Activated CD4-positive, alpha-beta T cell treated with anti-CD3 and anti-CD28 coated beads, Interleukin-2, amount 10 ng/mL, durations not matched to agents 7 days and 5 days (primary cell): ENCODE measurements around the gene NPLOC4. TPM values are rescaled to one million over a fixed set of nuclear protein-coding genes. Genes with fewer than 3 reads are reported as not detected.

Experiments used
- CTCF ChIA-PET: fragments of 350-600 bp; sonication (Branson Sonifier 250); formaldehyde crosslinking; loops from one replicate; lab custom pipeline; 2021; ENCODE audit warnings: antibody characterized with exemption; lab: Charles Lee
- POLR2A ChIA-PET: fragments of 350-600 bp; sonication (Branson Sonifier 250); formaldehyde crosslinking; loops from one replicate; lab custom pipeline; 2021; ENCODE audit warnings: antibody characterized with exemption; lab: Charles Lee
- DNase-seq: peaks from one replicate; pipeline ENCODE4 v3.0.0-alpha.2; 2020
- H3K27ac Mint-ChIP-seq: one replicate; pipeline ENCODE4 v1.8.0; 2021; ENCODE audit warnings: mild to moderate bottlenecking, moderate library complexity, mixed read lengths
- H3K27me3 Mint-ChIP-seq: one replicate; pipeline ENCODE4 v1.8.0; 2021; ENCODE audit warnings: mixed read lengths
- H3K36me3 Mint-ChIP-seq: one replicate; pipeline ENCODE4 v1.8.0; 2021; ENCODE audit warnings: low read depth, mixed read lengths
- H3K4me1 Mint-ChIP-seq: one replicate; pipeline ENCODE4 v1.8.0; 2021; ENCODE audit warnings: mixed read lengths
- H3K4me3 Mint-ChIP-seq: one replicate; pipeline ENCODE4 v1.8.0; 2021; ENCODE audit warnings: mild to moderate bottlenecking, moderate library complexity, mixed read lengths
- H3K9me3 Mint-ChIP-seq: one replicate; pipeline ENCODE4 v1.8.0; 2021; ENCODE audit warnings: mixed read lengths
- total RNA-seq, 2 experiments: library from RNA; stranded (reverse); gene quantifications; one replicate each; pipeline ENCODE4 v1.2.3, GENCODE V29; 2021

NPLOC4 gene
- total RNA-seq, 2 experiments from 2014 or later = 91.3 to 98.2 TPM

- Mint-ChIP-seq H3K9me3 (no peaks in the 10 kb centered on the region), H3K4me1 (peaks cover 35% of the 10 kb centered on the region), H3K4me3 (peak within 1 kb of the TSS; percentile 87), H3K27ac (peak within 1 kb of the TSS; percentile 92), H3K36me3 (peaks cover 12% of the 10 kb centered on the region), H3K27me3 (no peaks in the 10 kb centered on the region)
- ChIA-PET POLR2A (no interaction called here), CTCF (interaction anchor here (1.1 to 1.4 kb wide), 5 partner anchors 9 to 34 kb away, joined by 3 to 5 read pairs (median 4); no protein-coding TSS in a partner anchor)
- DNase-seq = peak; percentile 76
Measured at GRCh38 chr17:81552244-81553017, 84.5 kb downstream of the NPLOC4 start, which contains the start of gene FAAP100. Gene FAAP100 (minus strand): TSS chr17:81552353. CDS start chr17:81552330, 23 bp downstream.

DNA sequence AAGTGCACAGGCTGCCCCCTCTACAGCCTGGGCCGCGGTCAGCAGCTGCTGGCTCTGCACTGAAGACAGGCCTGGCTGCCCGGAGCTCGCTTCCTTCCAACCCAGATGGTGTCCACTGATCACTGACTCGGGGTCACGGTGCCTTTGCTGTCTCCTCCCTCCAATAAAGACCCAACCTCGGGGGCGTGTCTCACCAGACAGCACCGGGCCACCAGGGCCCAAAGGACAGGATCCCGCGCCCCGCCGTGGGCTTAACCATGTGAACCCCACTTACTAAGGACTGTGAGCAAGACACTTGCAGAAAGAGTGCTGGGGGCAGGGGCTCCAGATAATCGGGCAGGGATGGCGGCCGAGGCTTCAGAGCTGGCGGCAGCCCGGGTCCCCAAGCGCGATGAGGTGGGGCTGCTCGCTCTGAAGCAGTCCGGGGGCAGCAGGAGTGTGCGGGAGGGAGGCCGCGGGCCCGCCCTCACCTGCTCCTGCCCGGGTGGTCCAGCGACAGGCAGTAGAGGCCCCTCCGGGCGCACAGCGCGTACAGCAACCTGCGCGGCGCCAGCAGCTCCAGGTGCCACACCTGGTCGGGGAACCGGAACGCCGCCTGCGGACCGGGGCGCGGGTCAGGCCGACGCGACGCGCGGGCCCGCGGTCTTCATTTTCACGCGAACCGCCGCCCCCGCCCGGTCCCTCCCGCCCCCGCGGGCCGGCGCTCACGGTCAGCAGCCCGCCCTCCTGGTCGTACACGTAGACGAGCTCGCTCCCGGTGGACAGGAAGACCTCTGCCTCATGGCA, 85.3 kb downstream of the NPLOC4 start:
- DNase-seq = peak; percentile 21
- peaks cover 12% of the 10 kb centered on the region for H3K36me3 Mint-ChIP-seq

GRCh38 chr17:81550830-81551457, 86.0 kb downstream of the NPLOC4 start:
- POLR2A ChIA-PET = no interaction called here
- no peaks in the 10 kb centered on the region for H3K9me3 Mint-ChIP-seq
- H3K27ac Mint-ChIP-seq = peak overlapping the region; percentile 68
- CTCF ChIA-PET = no interaction called here
- peak overlapping the region; percentile 79 for H3K4me3 Mint-ChIP-seq
- H3K4me1 Mint-ChIP-seq = peaks cover 35% of the 10 kb centered on the region
- H3K27me3 Mint-ChIP-seq = no peaks in the 10 kb centered on the region
- no peak for DNase-seq
- peaks cover 11% of the 10 kb centered on the region for H3K36me3 Mint-ChIP-seq

More for the DNA sequence above, 85.3 kb downstream of the NPLOC4 start:
- Mint-ChIP-seq H3K27ac (peak overlapping the region; percentile 68), H3K4me3 (peak overlapping the region; percentile 87), H3K4me1 (peaks cover 35% of the 10 kb centered on the region), H3K27me3 (no peaks in the 10 kb centered on the region), H3K9me3 (no peaks in the 10 kb centered on the region)
- ChIA-PET CTCF (interaction anchor here (1.1 to 1.4 kb wide), 5 partner anchors 8 to 33 kb away, joined by 3 to 5 read pairs (median 4); no protein-coding TSS in a partner anchor), POLR2A (interaction anchor here (0.6 kb wide), 1 partner anchor 10 kb away, joined by 5 read pairs; no protein-coding TSS in a partner anchor)

DNA sequence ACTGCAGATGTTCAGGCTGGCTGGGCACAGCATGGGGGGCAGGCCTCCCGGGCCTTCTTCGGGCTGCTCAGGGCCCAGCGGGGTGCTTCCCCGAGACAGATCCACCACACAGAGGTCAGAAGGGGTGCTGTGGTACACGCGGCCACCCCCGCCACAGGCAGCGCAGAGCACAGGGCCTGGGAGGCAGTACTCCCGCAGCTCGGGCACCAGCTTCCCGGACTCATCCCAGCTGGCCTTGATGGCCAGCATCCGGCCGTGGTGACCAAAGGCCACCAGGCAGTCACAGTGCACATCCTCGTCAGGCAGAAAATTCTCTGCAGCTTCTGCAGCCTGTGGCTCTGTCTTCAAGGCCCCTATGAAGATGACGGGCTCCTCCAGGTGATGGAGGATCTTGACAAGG, 86.6 kb downstream of the NPLOC4 start:
- H3K27me3 Mint-ChIP-seq = no peaks in the 10 kb centered on the region
- peak overlapping the region; percentile 79 for H3K4me3 Mint-ChIP-seq
- ChIA-PET POLR2A (no interaction called here), CTCF (no interaction called here)
- no peak for DNase-seq
- peaks cover 11% of the 10 kb centered on the region for H3K36me3 Mint-ChIP-seq
- no peaks in the 10 kb centered on the region for H3K9me3 Mint-ChIP-seq
- H3K27ac Mint-ChIP-seq = no peak overlapping the region
- peaks cover 35% of the 10 kb centered on the region for H3K4me1 Mint-ChIP-seq

GRCh38 chr17:81549826-81550225, 87.1 kb downstream of the NPLOC4 start:
- CTCF ChIA-PET = no interaction called here
- H3K27me3 Mint-ChIP-seq = no peaks in the 10 kb centered on the region
- no peak for DNase-seq
- H3K36me3 Mint-ChIP-seq = peaks cover 11% of the 10 kb centered on the region
- no peaks in the 10 kb centered on the region for H3K9me3 Mint-ChIP-seq
- POLR2A ChIA-PET = no interaction called here
- no peak overlapping the region for H3K27ac Mint-ChIP-seq
- H3K4me1 Mint-ChIP-seq = peaks cover 35% of the 10 kb centered on the region
- peak overlapping the region; percentile 53 for H3K4me3 Mint-ChIP-seq

DNA sequence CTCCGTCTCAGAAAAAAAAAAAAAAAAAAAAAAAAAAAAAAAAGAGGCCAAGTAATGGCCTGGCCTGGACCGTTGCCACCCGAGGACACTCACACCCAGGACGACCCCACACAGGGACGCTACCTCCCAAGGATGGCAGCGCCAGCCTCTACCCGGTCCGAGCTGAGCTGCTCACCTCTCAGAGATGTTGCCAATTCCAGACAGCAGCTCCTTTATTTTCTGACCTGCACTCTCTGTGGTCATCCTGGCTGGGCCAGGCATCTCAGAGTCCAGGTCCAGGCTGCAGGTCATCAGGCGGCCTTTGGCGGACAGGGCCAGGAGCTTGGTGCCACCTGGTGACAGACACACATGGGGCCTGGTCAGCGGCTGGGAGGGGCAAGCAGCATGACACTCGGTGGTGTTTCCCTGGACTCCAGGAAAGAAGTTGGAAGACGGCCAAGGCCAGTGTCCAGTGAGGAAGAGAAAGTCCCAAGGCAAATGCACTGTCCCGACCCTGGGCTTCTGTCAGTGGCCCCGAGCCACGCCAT, 87.8 kb downstream of the NPLOC4 start:
- ChIA-PET CTCF (no interaction called here), POLR2A (no interaction called here)
- peaks cover 11% of the 10 kb centered on the region for H3K36me3 Mint-ChIP-seq

DNA sequence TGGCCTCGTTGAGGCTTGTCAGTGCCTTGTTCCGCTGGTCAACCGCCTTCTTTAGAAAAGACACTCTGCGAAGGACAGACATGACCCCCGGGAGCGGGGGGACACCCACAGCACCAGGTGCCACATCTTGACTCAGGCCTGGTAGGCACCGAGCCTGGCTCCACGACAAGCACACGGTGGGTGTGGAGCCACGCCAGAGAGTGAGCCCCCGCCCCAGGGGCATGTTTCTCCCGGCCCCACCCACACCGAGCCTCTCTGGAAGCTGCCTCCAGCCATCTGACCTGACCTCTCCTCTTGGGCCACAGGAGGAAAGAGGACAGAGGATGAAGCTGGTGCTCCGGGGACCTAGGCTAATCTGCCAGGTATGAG, 89.3 kb downstream of the NPLOC4 start:
- Mint-ChIP-seq H3K27ac (no peak overlapping the region), H3K4me3 (no peak overlapping the region), H3K9me3 (no peaks in the 10 kb centered on the region), H3K27me3 (no peaks in the 10 kb centered on the region), H3K4me1 (peaks cover 19% of the 10 kb centered on the region), H3K36me3 (peaks cover 11% of the 10 kb centered on the region)
- DNase-seq = no peak
- ChIA-PET POLR2A (interaction anchor here (0.7 kb wide), 1 partner anchor 32 kb away, joined by 3 read pairs; no protein-coding TSS in a partner anchor), CTCF (no interaction called here)

More for the DNA sequence above, 87.8 kb downstream of the NPLOC4 start:
- Mint-ChIP-seq H3K9me3 (no peaks in the 10 kb centered on the region), H3K27me3 (no peaks in the 10 kb centered on the region), H3K4me3 (no peak overlapping the region), H3K4me1 (peaks cover 31% of the 10 kb centered on the region), H3K27ac (no peak overlapping the region)
- no peak for DNase-seq

- peaks cover 11% of the 10 kb centered on the region for H3K36me3 Mint-ChIP-seq
- ChIA-PET POLR2A (interaction anchor here (0.7 kb wide), 1 partner anchor 31 kb away, joined by 3 read pairs; no protein-coding TSS in a partner anchor), CTCF (interaction anchor here (0.7 to 1.4 kb wide), 4 partner anchors 9 to 21 kb away, joined by 3 to 4 read pairs (median 4); no protein-coding TSS in a partner anchor)
- no peak for DNase-seq
- H3K4me3 Mint-ChIP-seq = no peak overlapping the region
- H3K4me1 Mint-ChIP-seq = peaks cover 19% of the 10 kb centered on the region
- H3K27ac Mint-ChIP-seq = no peak overlapping the region
- no peaks in the 10 kb centered on the region for H3K27me3 Mint-ChIP-seq
- no peaks in the 10 kb centered on the region for H3K9me3 Mint-ChIP-seq
Measured at GRCh38 chr17:81546906-81547613, 89.9 kb downstream of the NPLOC4 start.

- ChIA-PET CTCF (interaction anchor here (1.4 kb wide), 1 partner anchor 20 kb away, joined by 4 read pairs; no protein-coding TSS in a partner anchor), POLR2A (no interaction called here)
- H3K4me3 Mint-ChIP-seq = no peak overlapping the region
Measured at GRCh38 chr17:81545160-81545949, 91.6 kb downstream of the NPLOC4 start.

GRCh38 chr17:81544281-81544974, 92.5 kb downstream of the NPLOC4 start:
- CTCF ChIA-PET = interaction anchor here (1.4 kb wide), 1 partner anchor 8 kb away, joined by 5 read pairs; the partner anchor contains the start of gene FAAP100
- DNase-seq = no peak
- Mint-ChIP-seq H3K36me3 (peaks cover 7% of the 10 kb centered on the region), H3K4me3 (no peak overlapping the region), H3K27me3 (no peaks in the 10 kb centered on the region), H3K9me3 (no peaks in the 10 kb centered on the region), H3K4me1 (peaks cover under 1% of the 10 kb centered on the region), H3K27ac (no peak overlapping the region)
- POLR2A ChIA-PET = no interaction called here

More at GRCh38 chr17:81545160-81545949, 91.6 kb downstream of the NPLOC4 start:
- no peak for DNase-seq
- Mint-ChIP-seq H3K27me3 (no peaks in the 10 kb centered on the region), H3K36me3 (peaks cover 11% of the 10 kb centered on the region), H3K9me3 (no peaks in the 10 kb centered on the region), H3K27ac (no peak overlapping the region), H3K4me1 (peaks cover 10% of the 10 kb centered on the region)
